ENCODE measurements around the gene FUT8.

DNA sequence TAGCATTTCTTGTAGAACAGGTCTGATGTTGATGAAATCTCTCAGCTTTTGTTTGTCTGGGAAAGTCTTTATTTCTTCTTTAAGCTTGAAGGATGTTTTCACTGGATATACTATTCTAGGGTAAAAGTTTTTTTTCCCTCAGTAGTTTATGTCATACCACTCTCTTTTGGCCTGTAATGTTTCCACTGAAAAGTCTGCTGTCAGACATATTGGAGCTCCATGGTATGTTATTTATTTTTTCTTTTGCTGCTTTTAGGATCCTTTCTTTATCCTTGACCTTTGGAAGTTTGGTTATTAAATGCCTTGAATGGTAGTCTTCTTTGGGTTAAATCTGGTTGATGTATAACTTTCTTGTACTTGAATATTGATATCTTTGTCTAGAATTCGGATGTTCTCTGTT is 306.1 kb downstream of the FUT8 start:
- TF ChIP-seq, protein P1, sequence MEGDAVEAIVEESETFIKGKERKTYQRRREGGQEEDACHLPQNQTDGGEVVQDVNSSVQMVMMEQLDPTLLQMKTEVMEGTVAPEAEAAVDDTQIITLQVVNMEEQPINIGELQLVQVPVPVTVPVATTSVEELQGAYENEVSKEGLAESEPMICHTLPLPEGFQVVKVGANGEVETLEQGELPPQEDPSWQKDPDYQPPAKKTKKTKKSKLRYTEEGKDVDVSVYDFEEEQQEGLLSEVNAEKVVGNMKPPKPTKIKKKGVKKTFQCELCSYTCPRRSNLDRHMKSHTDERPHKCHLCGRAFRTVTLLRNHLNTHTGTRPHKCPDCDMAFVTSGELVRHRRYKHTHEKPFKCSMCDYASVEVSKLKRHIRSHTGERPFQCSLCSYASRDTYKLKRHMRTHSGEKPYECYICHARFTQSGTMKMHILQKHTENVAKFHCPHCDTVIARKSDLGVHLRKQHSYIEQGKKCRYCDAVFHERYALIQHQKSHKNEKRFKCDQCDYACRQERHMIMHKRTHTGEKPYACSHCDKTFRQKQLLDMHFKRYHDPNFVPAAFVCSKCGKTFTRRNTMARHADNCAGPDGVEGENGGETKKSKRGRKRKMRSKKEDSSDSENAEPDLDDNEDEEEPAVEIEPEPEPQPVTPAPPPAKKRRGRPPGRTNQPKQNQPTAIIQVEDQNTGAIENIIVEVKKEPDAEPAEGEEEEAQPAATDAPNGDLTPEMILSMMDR (conservative IDR thresholded peaks at IDR 0.05; ENCODE audit: low read length): no peak
- TF ChIP-seq EZH2phosphoT487 (IDR thresholded peaks at IDR 0.05; ENCODE audit: borderline replicate concordance): no peak

All from Loucy (cell line).